ENCODE measurements around the gene PIK3AP1.
"Not testable (repeated sequence)": the region's sequence is repeated elsewhere in the genome, so short reads cannot be mapped to it uniquely, and the experiment has no call there.

Gene PIK3AP1

DNA sequence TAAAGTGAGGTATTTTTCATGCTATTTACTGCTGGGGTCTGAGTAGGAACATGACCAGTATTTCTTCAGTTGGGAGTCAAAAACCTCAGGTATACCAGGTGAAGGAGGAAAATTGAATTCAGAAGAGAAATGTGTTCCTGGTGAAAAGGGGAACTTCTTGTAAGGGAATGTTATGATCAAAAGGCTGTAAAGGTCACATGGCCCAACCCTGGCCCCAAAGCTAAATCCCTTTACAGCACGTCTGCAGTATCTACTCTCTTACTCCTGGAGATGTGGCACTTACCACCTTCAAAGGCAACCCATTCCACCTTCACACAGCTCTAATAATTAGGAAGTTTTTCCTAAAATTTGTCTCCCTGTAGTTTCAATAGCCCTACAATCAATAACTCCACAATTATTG, 15.2 kb downstream of the PIK3AP1 start:
- TF ChIP-seq, protein P1, sequence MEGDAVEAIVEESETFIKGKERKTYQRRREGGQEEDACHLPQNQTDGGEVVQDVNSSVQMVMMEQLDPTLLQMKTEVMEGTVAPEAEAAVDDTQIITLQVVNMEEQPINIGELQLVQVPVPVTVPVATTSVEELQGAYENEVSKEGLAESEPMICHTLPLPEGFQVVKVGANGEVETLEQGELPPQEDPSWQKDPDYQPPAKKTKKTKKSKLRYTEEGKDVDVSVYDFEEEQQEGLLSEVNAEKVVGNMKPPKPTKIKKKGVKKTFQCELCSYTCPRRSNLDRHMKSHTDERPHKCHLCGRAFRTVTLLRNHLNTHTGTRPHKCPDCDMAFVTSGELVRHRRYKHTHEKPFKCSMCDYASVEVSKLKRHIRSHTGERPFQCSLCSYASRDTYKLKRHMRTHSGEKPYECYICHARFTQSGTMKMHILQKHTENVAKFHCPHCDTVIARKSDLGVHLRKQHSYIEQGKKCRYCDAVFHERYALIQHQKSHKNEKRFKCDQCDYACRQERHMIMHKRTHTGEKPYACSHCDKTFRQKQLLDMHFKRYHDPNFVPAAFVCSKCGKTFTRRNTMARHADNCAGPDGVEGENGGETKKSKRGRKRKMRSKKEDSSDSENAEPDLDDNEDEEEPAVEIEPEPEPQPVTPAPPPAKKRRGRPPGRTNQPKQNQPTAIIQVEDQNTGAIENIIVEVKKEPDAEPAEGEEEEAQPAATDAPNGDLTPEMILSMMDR (IDR thresholded peaks at IDR 0.05; ENCODE audit: control insufficient read depth, insufficient read depth, low read depth, low read length, missing control alignments), result no peak
- H3K4me3 ChIP-seq (ENCODE audit: control insufficient read depth, low read depth, low read length), result no peak overlapping the region
- DNase-seq (ENCODE audit: low read depth), result no peak

DNA sequence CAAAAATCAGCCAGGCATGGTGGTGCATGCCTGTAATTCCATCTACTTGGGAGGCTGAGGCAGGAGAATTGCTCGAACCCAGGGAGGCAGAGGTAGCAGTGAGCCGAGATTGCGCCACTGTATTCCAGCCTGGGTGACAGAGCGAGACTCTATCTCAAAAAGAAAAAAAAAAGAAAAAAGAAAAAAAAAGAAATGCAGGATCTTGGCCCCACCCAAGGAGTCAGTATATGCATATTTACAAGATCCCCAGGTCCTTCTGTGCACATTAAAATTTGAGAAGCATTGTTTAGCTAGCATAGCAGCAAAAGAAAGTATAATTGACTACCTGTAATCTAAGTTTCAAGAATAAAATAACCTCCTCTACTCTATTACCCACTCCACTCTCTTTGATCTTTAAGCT, 15.8 kb downstream of the PIK3AP1 start:
- no peak overlapping the region for H3K4me3 ChIP-seq (ENCODE audit: control insufficient read depth, low read depth, low read length)
- DNase-seq (ENCODE audit: low read depth), result no peak
- TF ChIP-seq, protein P1 (IDR thresholded peaks at IDR 0.05; ENCODE audit: control insufficient read depth, insufficient read depth, low read depth, low read length, missing control alignments), result no peak

DNA sequence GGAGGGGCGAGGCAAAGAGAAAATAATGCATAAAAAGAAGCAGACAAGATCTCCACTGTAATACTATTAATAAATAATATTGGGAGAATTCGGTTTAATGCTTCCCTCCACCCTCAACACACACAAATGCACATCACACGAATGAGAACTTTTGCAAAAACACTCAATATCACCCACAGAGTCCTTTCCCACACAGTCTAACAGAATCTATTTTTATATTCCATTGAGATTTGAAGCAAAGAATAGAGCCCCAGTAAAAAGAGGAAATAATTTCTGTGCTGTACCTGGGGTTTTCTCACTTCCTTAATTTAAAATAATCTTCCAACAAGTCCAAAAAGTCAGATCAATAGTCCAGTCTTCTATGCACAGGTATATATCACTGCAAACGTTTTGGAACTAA, 17.0 kb downstream of the PIK3AP1 start:
- TF ChIP-seq, protein P1 (IDR thresholded peaks at IDR 0.05; ENCODE audit: control insufficient read depth, insufficient read depth, low read depth, low read length, missing control alignments), result no peak
- no peak overlapping the region for H3K4me3 ChIP-seq (ENCODE audit: control insufficient read depth, low read depth, low read length)
- DNase-seq (ENCODE audit: low read depth), result no peak

DNA sequence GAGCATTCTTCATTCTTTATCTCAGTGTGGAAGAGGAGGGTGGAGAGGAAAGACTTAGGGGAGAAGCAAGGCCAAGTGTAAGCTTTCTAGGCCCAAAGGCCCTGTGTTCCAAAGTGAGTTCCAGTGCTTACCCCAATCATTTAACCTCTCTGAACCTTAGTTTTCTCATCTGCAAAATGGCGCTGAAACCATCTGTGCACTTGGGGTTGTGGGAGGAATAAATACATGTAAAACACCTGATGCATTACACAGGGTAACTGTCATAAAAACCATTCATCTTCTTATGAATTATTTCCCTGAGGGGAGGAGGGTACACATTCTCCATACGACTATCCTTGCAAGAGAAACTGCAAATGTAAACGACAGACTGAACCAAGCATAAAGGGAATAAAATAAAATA, 19.0 kb downstream of the PIK3AP1 start:
- DNase-seq (ENCODE audit: low read depth), result no peak
- no peak overlapping the region for H3K4me3 ChIP-seq (ENCODE audit: control insufficient read depth, low read depth, low read length)
- TF ChIP-seq, protein P1 (IDR thresholded peaks at IDR 0.05; ENCODE audit: control insufficient read depth, insufficient read depth, low read depth, low read length, missing control alignments), result no peak

DNA sequence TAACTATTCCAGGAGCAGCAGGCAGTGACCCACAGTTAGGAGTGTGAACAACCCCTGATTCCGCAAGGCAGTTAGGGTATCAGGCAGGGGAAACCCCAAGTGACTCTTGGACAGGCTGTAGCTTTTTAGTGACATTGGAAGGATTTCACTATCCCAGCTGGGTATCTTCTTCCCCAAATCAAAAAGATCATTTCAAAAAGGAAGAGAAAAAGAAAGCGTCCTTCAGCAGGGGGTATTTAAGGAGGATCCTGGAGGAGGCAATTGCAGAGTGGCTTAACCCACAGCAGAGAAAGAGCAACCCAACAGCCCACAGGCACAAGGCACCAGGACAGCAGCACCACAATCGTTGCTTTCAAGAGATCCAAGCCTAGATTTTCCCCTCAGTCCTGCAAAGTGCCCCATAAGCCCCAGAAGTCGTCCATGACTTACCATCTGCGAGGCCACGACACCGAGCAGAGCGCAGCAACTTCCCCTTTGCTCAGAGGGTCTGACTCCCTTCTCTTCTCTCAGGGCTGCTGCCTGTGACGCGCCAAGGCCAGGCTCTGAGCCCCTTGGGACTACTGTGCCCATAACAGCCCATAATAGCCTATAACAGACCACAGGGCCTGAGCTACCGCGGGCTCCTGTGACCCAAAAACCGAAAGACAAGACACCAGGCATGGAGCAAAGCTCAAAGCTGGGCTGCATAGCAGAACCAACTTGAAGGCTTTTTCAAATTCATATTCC, 19.8 kb downstream of the PIK3AP1 start:
- no peak for DNase-seq (ENCODE audit: low read depth)
- TF ChIP-seq, protein P1 (IDR thresholded peaks at IDR 0.05; ENCODE audit: control insufficient read depth, insufficient read depth, low read depth, low read length, missing control alignments), result no peak
- H3K4me3 ChIP-seq (ENCODE audit: control insufficient read depth, low read depth, low read length), result no peak overlapping the region

DNA sequence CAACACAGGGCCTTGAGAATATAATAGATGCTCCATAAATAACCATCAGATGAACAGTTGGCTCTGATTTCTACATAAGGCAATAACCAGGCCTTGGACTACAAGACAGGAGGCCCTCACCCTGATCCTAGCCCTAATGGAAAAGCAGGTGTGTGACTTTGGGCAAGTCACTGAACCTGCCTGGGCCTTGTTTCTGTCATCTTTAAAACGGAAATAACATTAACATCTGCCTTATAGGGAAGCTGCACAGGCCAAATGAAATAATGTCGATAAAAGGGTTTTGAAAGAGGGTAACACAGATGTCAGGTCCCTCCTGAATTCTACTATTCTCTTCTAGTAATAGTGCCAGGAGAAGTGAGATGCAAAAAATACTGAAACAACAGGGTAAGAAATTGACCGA, 20.7 kb downstream of the PIK3AP1 start:
- TF ChIP-seq, protein P1 (IDR thresholded peaks at IDR 0.05; ENCODE audit: control insufficient read depth, insufficient read depth, low read depth, low read length, missing control alignments), result no peak
- no peak for DNase-seq (ENCODE audit: low read depth)
- H3K4me3 ChIP-seq (ENCODE audit: control insufficient read depth, low read depth, low read length), result no peak overlapping the region

DNA sequence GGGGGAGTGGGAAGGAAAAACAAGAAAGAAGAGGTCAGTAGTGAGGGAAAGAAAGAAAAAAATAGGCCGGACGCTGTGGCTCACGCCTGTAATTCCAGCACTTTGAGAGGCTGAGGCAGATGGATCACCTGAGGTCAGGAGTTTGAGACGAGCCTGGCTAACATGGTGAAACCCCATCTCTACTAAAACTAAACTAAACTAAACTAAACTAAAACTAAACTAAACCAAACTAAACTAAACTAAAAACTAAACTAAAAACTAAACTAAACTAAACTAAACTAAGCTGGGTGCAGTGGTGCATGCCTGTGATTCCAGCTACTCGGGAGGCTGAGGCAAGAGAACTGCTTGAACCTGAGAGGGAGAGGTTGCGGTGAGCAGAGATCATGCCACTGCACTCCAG, 22.0 kb downstream of the PIK3AP1 start:
- not testable (repeated sequence) for DNase-seq (ENCODE audit: low read depth); H3K4me3 ChIP-seq (ENCODE audit: control insufficient read depth, low read depth, low read length)
